Measurements from ENCODE around the gene C6orf136. TPM values are rescaled to one million over a fixed set of nuclear protein-coding genes. Genes with fewer than 3 reads are reported as not detected.

C6orf136 gene
- total and polyA plus RNA-seq, 9 of the 15 experiments (the other 6 are each of a cell fraction or from before 2014, with no cell fraction given) = 14.1 to 63.1 (median 18.4) TPM

GRCh38 chr6:30690403-30691207, 43.7 kb downstream of the C6orf136 start, which contains the start of gene NRM (continued):
- TF ChIP-seq MXD1 (CRISPR knock-in tag; IDR thresholded peaks at IDR 0.05; ENCODE audit: borderline replicate concordance, poor library complexity, severe bottlenecking) (no peak), CREBBP (IDR thresholded peaks at IDR 0.05; ENCODE audit: low read depth, low read length) (no peak), ATF3 (IDR thresholded peaks at IDR 0.05) (no peak), ATF3 (CRISPR knock-in tag; conservative IDR thresholded peaks at IDR 0.05) (no peak), SNRNP70 (optimal IDR thresholded peaks at IDR 0.05; ENCODE audit: low read depth, low read length) (no peak), PREB (CRISPR knock-in tag; IDR thresholded peaks at IDR 0.05) (no peak), ZEB2 (IDR thresholded peaks at IDR 0.05) (no peak; the same call in 1 of the 2 replicates), NFE2L1 (tag; IDR thresholded peaks at IDR 0.05; ENCODE audit: borderline replicate concordance, low read depth) (no peak), MNT (conservative IDR thresholded peaks at IDR 0.05) (no peak), BRCA1 (IDR thresholded peaks at IDR 0.05) (no peak), BRCA1 (CRISPR knock-in tag; IDR thresholded peaks at IDR 0.05) (no peak), FOXJ2 (tag; IDR thresholded peaks at IDR 0.05) (no peak), CAMTA2 (CRISPR knock-in tag; conservative IDR thresholded peaks at IDR 0.05) (no peak), MYC (IDR thresholded peaks at IDR 0.05; ENCODE audit: low read depth, low read length) (peak; percentile 47), MYC (CRISPR knock-in tag; IDR thresholded peaks at IDR 0.05; ENCODE audit: borderline replicate concordance, low read depth) (no peak), ELF4 (CRISPR knock-in tag; IDR thresholded peaks at IDR 0.05) (0 out of 2 replicates have a peak, but pooled peaks have one; percentile 51)
- TF ChIP-seq, protein P1, sequence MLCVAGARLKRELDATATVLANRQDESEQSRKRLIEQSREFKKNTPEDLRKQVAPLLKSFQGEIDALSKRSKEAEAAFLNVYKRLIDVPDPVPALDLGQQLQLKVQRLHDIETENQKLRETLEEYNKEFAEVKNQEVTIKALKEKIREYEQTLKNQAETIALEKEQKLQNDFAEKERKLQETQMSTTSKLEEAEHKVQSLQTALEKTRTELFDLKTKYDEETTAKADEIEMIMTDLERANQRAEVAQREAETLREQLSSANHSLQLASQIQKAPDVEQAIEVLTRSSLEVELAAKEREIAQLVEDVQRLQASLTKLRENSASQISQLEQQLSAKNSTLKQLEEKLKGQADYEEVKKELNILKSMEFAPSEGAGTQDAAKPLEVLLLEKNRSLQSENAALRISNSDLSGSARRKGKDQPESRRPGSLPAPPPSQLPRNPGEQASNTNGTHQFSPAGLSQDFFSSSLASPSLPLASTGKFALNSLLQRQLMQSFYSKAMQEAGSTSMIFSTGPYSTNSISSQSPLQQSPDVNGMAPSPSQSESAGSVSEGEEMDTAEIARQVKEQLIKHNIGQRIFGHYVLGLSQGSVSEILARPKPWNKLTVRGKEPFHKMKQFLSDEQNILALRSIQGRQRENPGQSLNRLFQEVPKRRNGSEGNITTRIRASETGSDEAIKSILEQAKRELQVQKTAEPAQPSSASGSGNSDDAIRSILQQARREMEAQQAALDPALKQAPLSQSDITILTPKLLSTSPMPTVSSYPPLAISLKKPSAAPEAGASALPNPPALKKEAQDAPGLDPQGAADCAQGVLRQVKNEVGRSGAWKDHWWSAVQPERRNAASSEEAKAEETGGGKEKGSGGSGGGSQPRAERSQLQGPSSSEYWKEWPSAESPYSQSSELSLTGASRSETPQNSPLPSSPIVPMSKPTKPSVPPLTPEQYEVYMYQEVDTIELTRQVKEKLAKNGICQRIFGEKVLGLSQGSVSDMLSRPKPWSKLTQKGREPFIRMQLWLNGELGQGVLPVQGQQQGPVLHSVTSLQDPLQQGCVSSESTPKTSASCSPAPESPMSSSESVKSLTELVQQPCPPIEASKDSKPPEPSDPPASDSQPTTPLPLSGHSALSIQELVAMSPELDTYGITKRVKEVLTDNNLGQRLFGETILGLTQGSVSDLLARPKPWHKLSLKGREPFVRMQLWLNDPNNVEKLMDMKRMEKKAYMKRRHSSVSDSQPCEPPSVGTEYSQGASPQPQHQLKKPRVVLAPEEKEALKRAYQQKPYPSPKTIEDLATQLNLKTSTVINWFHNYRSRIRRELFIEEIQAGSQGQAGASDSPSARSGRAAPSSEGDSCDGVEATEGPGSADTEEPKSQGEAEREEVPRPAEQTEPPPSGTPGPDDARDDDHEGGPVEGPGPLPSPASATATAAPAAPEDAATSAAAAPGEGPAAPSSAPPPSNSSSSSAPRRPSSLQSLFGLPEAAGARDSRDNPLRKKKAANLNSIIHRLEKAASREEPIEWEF (CRISPR knock-in tag; IDR thresholded peaks at IDR 0.05) = no peak

All from K562 (cell line).